Stromal cell of bone marrow (primary cell): ENCODE data around the gene TCF4.

Source experiments
- DNase-seq: peaks from one replicate; pipeline ENCODE4 v3.0.0-alpha.2; 2012; ENCODE audit warnings: low read depth

The TCF4 gene

DNA sequence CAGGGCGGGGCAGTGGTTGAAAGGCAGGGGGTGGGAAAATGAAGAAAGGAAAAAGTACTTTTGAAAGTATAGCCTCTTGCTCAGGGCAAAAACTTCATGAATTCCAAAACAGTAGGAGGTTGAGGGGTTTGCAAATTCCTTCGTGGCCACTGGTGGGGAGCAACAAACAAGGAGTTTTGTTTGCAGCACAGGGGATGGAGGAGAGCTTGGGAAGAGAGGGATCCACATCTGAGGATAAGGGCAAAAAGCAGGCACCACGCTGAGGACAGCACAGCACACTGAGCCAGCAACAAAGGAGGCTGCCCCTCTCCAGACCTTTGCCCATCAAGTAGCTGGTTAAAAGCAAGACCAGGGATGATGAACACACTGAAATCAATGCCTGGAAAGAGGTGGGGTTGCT, 148.9 kb downstream of the TCF4 start:
- no peak for DNase-seq

DNA sequence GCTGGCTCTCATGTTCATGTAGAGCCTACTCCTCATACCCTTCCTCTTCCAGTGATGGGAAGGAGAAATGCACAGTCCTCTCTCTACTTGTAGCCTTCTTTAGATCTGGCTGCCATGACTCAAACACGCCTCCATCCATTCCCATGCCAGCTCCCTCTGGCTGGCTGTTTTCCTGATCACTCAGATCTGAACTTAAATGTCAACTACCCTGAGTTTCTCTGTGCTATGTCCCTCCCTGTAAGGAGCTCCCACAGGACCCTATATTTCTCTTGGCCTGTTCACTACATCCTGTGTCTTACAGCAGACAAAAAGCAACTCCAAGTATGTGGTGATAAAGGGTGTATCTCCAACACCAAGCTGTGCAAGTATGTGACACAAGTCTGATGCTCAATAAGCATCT, 152.4 kb downstream of the TCF4 start:
- DNase-seq, result no peak

DNA sequence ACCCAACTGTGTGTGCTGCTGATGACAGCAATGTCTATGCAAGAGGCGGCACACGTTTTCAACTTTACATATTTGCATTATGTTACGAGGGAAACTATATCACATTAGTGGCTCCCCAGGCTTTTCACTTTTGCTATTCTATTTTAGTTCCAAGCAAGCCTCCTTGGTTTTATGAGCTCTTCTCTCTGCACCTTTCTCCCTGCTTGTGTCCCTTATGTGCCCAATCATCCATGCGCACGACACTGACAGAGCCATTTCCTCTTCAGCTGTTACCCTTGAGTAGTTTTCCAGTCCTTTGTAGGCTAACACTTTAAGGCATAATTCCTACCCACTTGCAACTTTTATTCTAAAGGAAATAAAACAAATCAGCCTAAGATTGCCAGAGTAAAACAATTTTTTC, 154.3 kb downstream of the TCF4 start:
- DNase-seq, result no peak

DNA sequence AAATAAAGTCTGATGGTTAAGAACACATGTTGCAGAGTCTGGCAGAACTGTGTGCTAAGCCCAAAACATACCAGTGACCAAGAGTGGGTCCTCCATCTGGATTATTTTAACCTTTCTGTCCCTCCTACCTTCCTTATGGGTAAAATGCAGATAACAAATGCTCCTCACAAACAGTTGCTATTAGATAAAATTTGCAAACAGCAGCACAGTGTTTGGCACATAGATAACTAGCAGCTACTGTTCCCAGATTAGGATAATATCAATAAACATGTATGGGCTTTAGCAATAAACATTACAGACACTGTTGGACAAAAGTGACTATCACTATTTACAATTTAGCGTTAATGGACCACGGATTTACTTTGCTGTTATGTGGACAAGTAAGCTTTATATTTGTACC, 154.9 kb downstream of the TCF4 start:
- DNase-seq, result no peak

DNA sequence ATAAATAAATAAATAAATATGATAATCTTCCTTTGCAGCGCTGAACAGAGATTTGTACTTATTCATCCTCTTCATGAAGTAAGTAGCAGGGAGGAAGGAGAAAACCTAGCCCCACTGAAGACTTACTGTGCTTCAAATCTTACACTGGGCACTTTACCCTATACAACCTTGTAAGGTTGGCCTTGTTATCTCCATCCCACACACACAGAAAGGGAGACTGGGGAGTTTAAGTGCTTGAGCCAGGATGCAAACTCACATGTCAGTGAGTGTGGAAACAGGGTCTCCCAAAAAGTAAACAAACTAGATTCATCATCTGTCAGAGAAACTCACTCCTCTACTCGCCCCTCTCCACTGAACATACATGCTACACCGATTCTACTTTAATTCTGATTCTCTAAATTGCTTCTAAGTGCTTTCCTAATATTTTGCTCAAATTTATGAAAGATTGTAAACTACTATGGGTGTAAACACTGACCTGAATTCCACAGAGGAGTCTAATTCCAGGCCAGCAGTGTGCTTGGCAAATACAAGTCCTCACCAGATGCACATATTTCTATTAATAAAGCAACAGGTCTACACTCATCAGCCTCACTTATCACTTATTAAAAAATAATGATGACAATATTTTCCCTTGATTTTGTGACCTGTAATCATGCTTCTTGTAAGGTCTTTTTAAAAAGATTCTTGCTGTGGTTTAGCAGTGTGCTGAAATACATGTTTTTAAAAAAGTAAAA, 155.5 kb downstream of the TCF4 start:
- DNase-seq, result no peak

DNA sequence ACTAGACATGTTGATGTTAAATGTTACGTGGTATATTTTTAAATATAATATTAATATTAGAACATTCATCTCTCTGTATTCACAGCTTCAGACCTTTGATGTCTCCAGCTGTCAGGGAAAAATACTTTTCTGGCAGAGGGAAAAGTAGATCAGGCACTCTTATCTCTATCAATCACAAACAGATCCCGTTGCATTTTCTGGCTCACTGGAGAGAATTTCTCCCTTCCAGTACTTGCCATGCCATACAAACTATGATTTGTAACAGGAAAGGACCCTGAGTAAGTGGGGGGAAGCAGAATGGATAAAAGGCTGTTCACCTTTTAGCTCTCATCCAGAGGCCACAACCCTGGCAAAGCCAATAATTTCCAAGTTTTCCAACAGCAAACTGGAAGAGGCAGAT, 158.0 kb downstream of the TCF4 start:
- no peak for DNase-seq

DNA sequence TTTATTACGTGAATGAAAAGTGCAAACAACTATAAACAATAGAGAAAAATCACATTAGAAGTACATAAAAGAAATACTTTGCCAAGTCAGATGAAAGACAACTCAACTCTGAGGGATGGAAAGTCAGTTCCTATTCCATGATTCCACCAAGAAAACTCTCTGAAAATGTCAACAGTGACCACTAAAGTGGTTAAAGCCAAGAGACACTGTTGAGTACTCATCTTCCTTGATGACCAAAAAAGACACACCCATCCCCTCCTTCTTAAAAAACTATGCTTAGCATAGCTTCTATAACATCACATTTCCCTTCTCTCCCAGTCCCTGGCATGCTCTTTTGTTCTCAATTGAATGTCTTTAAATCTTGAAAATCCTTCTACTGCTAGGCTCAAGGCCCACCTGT, 160.0 kb downstream of the TCF4 start:
- DNase-seq, result no peak

DNA sequence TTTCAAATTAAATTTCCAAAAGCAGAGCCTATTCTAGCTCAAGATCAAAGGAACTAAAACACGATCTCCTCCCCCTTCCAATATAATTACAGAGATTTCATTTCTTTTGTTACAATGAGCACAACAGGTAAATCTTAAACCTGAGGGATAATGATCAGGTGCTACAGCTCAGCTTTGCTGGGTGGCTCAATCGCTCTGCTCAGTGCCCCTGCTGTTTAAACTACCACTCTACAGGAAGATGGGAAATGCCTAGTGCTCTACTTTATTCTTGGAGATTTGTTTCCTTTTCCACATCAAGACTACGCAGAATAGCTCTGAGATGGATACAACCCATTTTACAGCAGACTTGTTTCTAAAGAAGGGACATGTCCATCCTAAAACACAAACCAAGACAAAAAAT, 162.3 kb downstream of the TCF4 start:
- no peak for DNase-seq

DNA sequence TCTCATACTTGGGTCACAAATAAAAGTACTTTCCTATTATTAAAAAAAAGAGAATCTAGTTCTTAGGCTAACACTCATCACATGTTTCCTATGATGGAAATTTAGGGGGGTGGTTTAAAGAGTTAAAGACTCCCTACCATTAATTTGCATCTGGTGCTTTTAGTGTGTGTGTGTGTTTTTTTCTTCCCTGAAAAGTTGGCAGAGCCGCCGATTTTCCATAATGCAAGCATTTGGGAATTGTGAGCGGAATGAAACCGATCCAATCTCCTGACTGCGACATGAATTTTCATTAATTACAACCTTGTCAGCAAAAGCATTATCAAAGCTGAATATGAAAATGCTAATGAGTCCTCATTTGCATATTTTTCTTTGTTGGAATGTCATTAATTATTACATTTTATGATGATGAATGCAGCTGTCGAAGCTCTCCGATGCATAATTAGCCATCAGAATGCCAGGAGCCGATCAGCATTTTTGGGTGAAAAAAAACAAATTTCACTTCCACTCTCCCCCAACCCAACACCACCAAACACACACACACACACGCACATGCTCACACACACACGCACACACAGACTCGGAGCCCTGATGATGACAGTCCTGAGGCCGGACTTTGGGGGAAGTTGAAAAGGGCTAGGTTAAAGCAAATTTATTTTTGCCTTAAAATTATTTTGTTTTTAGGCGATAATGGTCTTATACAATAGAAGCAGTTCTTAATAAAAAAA, 165.4 kb downstream of the TCF4 start:
- no peak for DNase-seq

DNA sequence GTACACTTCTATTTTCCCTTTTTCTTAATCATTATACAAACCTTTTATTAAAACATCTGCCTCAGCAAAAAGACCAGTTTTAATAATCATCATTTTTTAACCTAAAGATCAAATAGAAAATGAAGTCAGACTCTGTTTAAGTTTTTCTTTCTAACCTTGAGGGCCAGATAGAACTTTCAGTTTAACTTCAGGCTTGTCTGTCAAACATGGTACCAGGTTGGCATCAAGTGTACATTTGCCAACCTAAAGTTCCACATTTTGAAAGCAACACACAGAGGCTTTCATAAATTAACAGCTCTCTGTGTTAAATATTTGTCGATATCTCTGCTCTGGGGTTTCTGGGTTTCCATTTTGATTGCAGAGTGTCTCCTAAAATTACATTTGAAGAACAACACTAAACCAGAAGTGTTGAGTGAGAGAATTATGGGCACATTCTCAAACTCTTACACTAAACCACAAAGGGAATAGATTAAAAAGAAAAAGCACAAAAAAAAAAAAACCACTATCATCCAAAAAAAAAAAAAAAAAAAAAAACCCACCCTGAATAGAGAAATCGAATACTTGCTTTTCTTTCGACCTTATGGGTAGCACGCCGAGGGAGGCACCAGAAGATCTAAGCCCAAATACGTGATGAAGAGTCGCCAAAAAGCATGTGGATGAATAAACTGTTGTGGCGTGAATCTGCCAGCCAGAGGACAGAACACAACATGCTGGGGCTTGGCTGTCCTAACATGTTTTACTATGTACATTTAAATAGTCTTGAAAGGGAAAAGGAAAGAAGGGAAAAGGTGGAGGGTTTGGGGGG, 166.2 kb downstream of the TCF4 start:
- no peak for DNase-seq

DNA sequence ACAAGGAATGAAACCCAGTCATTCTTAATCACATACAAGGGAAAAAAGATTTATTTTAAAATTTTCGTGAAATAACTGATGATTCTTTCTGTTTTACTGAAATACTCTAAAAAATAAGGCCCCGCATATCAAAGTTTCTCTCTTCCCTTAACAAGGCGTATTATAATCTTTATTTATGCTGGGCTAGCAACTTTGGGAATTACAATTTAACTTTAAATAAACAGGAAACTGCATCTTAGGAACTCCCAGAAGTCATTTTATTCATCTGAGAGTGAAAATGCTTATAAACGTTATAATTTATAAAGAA, 166.7 kb downstream of the TCF4 start:
- no peak for DNase-seq

DNA sequence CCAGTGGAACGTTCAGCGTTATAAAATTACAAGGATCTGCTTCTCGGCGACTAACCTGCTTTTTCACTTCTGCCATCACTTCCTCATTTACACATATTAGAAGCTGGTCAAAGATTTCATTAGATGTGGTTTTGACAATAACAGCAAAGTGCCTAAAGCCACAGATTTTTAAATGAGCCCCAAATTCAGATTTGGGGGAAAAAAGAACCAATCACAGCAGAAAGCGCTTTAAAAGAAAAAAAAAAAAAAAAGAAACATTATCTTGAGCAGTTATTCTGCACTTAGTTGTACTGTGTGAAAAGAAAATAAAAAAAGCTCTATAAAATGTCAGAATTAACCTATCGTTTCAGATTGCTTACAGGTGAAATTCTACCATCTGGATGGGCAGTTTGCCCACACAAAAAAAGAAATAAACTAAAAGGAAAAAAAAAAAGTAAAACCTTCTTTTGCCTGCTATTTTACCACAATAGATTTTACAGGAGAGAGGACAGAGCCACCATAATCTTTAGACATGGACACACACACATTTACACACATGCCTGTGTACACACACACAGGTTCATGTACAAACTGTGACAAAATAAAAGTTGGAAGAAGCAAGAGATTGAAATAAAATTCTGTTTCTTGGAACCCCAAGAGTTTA, 167.2 kb downstream of the TCF4 start:
- DNase-seq, result no peak

DNA sequence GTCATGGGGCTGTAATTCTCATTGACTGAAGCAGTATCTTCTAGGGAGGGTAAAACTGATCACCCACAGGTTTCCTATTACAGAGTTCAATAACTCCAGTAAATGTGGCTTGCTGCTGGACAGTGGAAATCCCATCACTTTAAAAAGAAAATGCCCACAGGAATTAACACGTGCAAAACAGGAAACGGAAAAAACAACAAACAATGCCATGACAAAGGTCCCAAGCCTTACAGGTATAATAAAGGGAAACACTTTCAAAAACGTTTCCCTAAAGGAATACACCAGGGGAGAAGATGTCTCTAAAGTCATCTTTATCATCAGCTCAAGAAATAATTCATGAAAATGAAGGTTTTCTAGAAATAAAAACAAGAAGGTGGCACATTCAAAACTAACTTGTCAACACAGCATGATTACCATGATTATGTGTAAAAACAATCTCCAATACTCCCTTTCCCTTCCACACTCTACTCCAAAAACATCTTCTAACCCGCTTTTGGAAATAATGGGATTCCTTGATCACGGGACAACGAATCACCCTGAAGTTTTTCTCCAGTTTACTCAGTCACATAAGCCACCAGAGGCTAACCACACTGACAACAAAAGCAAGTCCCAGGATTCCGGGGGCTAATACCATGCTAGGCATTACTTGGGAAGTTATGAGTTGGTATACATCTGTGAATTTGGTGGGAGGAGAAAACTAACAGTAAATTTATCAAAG, 167.9 kb downstream of the TCF4 start:
- DNase-seq, result no peak

DNA sequence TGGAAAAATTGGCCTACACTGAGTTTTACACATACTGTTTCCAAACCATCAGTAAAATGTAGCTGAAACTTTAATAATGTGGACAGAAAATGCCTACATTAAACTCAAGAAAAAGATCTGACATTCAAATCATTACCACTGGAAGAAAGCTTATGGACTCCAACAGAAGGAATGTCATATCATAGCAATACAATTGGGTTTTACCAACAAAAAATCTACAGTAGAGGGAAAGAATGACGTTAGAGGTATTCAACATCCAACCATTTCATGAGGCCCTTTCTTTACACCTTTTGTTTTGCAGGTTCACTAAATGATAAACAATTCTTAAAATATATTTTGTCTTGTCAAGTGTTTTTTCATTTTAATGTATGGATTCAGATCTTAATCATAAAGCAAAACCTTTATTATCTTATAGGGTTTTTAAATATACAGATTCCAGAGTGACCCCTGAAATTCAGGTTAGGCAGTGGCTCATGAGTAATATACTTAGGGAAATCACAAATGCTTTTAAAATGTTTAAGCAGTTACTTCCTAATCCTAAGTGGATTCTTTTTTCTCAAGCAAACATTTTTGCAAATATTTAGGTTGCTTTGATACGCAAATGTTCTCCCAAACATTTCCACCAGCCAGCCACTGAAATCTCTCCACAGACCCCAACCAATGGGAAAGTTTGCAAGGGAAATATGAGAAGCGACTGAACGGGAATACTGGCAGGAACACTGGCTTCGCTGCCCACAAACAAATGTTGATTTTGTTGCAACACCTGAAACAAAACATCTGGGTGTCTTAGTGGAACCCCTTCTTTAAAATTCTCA, 168.7 kb downstream of the TCF4 start:
- DNase-seq, result no peak

DNA sequence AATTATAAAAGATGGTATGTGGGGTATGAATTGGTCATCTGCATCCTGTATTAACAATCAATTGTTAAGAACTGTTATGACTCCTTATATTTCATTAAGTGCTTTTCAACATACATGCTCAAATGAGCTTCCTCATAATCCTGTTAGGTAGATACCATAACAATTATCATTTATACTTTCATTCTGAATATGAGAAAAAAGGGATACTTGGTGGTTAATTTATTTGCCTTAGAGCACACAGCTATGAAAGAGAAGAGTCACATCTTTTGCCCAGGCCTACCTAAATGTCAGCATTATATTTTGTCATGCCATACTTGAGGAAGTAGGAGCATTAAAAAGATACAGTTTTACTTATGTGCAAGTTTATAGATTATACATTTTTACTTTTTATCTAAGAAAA, 169.6 kb downstream of the TCF4 start:
- DNase-seq, result no peak

DNA sequence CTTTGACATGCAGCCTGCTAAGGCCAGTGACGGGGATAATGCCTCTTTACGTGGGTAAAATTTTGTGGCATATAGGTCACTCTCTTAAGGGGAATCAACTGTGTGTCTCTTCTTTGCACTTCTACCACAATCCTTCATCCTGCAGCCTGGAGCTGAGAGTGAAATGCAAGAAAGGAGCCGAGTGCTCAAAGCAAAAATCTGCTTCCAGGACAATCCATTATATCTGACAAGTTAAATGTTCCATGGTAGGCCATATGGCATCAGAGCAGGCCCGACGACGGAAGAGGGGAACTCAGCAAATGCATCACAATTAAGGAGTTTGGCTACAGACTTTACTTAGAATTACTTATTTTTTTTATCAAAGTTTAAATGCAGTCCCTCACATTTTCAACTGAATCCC, 171.2 kb downstream of the TCF4 start:
- no peak for DNase-seq

DNA sequence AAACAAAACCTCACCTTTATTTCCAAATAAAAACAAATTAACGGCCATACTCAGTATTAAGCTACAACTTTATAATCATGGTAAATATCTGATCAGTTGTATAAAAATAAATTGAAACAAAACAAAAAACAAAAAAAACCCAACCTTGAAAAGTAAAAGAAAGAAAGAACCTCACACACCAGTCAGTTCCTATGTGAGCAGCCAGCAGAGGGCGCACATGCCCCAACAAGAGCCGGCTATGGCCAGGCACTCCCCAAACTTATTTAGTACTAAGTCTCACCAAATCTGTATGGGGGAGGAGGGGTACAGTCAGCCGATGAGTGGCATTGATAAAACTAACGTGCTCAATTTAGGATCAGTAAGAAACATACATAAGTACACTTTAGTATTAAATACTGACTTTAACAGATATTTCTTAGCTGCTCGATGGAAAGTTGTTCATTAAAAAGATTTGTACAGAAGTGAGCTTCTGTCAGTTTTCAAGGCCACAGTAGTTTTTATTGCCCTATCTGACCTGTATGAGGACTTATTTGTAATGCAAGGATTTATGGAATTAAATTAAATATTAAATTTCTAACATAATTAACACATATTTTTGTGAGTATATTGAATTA, 172.6 kb downstream of the TCF4 start:
- DNase-seq, result peak; percentile 74

DNA sequence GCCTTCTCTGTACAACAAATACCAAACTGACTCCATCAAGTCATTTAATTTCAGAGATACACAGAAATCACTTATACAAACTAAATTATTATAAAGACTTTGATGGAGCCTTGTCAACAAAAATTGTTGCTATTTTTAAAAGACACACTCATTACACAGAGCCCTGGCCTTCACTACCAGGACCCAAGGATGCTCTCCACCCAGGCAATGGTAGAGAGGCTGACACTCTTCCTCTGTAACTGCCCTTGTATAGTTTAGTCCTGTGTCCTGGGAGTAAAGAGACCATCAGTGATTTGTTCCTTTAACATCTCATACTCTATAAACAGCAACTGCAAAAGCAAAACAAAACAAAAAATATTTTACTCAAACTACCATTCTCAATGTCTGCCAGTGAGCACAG, 173.5 kb downstream of the TCF4 start:
- no peak for DNase-seq

DNA sequence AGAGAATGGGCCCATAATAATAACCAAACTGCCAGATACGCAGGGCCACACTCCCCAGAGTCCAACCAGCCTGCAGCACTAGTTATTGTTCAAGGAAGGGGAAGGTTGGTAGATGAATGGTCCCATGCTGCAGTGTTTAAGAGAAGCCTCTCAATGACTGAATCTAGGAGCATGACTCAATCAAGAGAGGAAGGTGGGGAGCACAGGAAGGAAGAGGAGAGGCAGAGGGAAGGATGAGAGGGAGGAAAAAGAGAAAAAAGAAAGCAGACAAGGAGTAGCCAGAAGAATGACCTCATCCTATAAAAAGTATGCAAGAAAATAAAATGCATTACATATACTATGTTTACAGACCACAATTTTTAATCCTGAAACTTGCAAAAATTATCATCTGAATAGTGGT, 174.5 kb downstream of the TCF4 start:
- DNase-seq, result no peak

DNA sequence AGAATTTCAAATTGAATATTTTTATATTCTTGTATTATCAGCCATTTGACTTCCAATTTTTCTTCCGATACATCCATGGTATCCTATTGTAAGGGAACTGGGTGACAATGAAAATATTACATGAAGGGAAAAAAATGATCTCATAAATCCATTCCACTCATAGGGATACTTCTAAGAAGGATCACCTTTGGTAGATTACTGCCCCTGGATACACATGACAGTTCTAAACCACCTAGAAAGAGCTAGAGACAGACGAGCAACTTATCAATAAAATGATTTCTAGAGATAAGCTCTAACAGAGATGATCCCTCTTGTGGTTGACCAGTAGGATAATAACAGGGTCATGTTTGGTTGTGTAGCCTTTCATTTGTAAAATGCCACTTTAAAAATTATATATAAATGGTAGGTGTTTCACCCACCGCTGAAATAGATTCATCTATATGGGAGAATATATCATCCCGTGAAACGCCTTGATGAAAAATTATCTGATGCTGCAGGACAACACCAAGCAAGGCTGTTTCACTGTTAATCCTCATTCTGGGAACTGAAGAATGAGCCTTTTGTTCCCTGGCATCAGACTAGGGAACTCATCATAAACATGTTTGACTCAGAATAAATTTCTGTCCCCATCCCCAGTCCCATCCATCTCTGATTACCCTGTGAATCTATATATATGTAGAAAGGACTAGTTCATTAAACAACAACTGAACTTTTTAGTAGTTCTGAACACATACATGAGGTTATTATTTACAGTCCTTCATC, 180.0 kb downstream of the TCF4 start:
- no peak for DNase-seq
